ENCODE results near the gene ADGRF1.
"Not testable (repeated sequence)": the region's sequence is repeated elsewhere in the genome, so short reads cannot be mapped to it uniquely, and the experiment has no call there.

Gene ADGRF1

DNA sequence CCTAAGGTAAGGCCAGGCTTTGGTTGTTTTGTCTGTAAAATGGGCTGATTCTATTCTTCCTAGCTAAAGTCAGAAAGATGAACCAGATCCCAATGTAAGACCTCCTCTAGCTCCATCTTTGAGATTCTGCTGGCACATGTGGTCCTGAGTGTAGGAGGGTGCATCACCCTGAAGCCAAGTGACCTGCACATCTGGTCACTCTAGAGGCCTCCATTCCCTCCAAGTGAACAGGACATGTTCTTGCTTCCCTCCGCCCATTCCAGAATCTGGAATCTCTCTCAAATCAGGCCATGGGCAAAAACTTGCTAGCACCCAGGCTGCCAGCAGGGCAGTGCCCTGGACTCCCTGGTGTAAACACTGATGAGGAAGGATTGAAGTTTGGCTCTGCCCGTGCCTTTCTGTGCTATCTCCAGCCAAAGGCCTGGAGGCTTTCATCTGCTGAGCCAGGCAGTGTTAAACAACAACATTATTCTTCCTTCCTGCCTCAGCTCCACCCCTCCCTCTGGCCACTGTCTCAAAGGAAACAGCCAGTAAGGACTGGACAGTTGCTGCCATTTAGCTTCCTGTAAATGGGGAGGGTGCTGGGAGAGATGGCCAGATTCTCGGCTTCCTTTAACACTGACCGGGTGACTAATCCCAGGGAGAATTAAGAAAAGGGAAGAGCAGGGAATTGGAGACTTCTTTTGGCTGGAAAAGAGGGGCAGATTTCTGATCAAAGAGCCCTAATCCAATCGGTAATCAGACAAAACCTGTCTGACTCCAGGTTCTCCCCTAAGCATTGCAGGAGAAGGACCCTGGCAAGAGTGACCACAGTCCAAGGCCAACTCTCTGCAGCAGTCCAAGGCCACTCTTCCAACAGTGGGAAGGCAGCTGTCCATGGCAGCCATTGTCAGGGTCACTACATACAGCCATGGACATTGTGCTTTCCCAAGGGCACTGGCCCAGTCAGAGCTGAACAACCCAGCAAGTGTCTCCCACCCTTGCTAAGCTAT lies 19.5 kb upstream of the ADGRF1 start:
- DNase-seq (ENCODE audit: low spot score): no peak

DNA sequence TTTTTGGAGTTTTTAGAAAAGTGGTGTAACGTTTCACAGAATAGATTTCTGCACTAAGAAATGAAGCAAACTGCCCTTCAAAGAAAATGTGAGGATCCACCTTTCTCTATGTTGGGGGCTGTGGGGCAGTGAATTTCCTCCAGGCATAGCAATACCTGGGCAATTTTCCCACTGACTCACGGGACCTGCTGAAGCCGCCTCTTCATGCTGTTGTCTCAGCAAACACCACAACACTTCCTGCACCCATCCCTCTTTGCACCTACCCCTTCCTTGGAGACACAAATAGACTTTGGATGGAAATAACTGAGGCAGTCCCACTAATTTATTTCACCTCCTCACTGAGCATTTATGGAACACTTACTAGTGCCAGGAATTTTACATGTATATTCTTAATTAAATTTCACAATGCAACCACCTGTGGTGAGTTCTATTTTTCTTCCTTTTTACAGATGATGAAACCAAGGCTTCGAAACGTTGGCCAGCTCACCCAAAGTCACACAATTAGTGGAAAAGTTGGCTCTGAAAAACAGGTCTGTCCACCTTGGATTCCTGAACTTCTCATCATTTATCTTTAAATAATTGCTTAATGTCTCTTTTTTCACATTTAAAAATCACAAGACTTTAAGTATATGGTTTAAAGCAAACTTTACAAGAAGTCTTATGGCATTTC lies 17.2 kb upstream of the ADGRF1 start:
- no peak for DNase-seq (ENCODE audit: low spot score)

DNA sequence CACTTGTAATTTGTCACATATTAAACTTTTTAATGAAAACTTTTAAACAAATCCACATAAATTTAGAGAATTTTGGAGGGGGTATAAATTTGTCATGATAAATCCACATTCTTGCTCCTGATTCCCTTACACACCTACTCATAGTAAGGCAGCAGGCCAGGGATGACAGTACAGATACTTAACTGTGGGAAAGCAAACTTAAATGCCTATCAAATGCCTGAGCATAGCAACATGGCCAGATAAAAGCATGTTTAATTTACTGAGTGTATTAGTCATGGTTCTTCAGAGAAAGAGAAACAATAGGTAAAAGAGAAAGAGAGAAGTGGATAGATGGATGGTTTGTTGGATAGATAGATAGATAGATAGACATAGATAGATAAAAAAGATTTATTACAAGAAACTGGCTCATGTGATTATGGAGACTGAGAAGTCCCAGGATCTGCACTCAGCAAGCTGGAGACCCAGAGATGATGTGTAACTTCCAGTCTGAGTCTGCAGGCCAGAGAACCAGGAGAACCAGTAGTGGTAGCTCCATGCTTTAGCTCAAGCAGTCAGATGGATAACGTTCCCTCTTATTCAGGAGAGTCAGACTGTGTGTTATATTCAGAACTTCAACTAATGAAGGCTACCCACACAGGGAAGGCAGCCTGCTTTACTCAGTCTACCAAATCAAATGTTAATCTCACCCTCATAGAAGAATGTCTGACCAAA lies 15.9 kb upstream of the ADGRF1 start:
- DNase-seq (ENCODE audit: low spot score): no peak

DNA sequence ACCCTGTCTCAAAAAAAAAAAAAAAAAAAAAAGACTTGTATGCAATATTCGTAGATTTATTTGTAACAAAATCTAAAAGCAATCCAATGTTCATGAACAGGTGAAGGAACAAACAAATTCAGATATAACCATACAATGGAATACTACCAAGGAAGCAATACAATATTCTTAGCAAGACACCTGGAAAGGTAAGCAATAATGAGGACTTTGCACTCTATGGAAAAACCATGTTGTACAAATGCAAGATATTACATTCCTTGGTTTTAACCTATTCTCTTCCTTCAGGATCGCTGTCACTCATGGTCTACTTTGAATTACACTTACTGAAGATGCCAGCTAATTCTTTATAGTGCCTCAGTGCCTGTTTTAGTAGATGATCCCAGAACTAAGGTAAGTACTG lies 14.7 kb upstream of the ADGRF1 start:
- DNase-seq (ENCODE audit: low spot score): no peak

DNA sequence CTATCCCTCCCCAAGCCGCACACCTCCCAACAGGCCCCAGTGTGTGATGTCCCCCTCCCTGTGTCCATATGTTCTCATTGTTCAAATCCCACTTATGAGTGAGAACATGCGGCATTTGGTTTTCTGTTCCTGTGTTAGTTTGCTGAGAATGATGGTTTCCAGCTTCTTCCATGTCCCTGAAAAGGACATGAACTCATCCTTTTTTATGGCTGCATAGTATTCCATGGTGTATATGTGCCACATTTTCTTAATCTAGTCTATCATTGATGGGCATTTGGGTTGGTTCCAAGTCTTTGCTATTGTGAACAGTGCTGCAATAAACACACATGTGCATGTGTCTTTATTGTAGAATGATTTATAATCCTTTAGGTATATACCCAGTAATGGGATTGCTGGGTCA lies 12.2 kb upstream of the ADGRF1 start:
- DNase-seq (ENCODE audit: low spot score): not testable (repeated sequence)

- no peak for DNase-seq (ENCODE audit: low spot score)
These were observed 6.5 kb upstream of the ADGRF1 start for GRCh38 chr6:47048638-47049037.

DNA sequence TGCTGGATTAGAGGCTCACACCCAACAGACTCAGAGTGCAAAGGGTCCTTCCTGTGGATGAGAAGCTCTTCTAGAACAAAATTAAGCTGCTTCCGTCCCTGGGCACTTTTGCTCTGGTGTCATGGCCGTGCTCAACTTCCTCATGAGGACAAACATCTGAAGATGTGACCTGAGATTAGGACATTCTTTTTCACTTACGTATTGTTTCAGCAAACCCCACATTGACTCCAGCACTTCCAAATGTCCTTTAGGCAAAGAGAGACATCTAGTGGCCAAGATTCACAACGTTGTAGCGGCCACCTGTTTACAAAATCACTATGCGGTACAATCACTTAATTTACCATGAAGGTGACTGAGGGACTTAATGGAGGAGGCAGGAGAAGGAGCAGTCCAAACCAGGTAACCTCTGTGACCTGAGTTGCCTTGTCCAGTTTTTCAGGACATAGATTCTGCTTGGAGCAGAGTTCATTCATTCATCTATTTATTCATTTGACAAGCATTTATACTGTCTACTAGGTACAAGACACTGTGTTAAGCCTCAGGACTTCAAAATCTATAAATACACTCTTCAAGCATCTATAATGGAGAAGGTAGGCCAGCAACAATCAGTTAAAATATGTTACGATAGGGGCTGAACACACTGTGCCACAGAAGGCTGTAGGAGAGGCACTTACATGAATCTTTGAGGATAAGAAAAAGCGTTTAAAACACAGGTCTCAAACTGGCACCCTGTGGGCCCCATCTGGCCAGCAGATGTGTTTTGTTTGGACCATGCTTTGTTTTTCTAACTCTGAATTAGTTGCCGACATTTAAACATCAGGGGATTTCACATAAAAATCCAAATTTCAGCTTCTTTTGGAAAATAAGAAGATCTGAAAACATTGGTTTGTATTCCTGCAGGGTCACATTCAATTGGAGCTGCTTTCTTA lies 5.6 kb upstream of the ADGRF1 start:
- DNase-seq (ENCODE audit: low spot score): peak; percentile 13

- DNase-seq (ENCODE audit: low spot score): no peak
These were observed 5.0 kb upstream of the ADGRF1 start for GRCh38 chr6:47047097-47047478.

- no peak for DNase-seq (ENCODE audit: low spot score)
These were observed 2.3 kb upstream of the ADGRF1 start for GRCh38 chr6:47044397-47044796.

GRCh38 chr6:47043286-47043685 lies 1.2 kb upstream of the ADGRF1 start:
- DNase-seq (ENCODE audit: low spot score): no peak

- DNase-seq (ENCODE audit: low spot score): no peak
These were observed 391 bp downstream of the ADGRF1 start for GRCh38 chr6:47041741-47042140.

GRCh38 chr6:47034926-47035325 lies 7.2 kb downstream of the ADGRF1 start:
- no peak for DNase-seq (ENCODE audit: low spot score)

- DNase-seq (ENCODE audit: low spot score): no peak
These were observed 7.7 kb downstream of the ADGRF1 start for GRCh38 chr6:47034421-47034820.

DNA sequence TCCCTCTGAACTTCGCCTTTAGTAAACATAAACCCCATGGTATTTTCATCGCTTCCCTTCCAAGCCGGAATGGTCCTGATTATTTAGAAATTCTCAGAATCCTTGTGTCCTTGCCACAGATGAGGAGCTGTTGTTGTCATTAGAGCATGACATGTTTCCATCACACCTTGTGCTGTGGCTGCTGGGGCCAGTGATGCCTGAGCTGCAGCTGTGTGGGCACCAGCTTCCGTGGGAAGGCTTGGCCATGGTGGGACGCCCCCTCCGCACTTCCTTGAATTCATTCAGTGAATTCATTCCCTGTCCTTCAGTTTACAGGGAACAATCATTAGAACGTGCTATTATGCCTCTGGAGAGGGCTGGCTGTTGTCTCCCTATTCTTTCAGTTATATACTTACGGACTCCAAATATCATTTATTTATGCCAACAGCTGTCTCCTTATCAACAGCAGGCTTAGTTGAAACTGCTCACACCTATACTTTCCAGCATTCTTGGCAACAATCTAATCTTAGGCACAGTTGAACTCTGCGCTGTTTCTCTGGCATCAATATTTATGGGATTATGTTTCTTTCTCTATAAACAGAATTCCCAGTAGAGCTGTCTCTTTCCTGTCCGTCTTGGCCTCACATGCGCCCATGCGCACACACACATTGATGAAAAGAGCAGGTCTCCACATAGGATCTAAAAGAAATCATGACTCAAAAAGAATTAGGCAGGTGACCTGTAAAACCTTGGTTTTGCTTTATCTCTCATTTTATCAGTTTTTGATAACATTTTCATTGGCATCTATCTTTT lies 9.0 kb downstream of the ADGRF1 start:
- DNase-seq (ENCODE audit: low spot score): no peak

- no peak for DNase-seq (ENCODE audit: low spot score)
These were observed 10.5 kb downstream of the ADGRF1 start for GRCh38 chr6:47031656-47032055.

- no peak for DNase-seq (ENCODE audit: low spot score)
These were observed 12.1 kb downstream of the ADGRF1 start for GRCh38 chr6:47029865-47030561.

DNA sequence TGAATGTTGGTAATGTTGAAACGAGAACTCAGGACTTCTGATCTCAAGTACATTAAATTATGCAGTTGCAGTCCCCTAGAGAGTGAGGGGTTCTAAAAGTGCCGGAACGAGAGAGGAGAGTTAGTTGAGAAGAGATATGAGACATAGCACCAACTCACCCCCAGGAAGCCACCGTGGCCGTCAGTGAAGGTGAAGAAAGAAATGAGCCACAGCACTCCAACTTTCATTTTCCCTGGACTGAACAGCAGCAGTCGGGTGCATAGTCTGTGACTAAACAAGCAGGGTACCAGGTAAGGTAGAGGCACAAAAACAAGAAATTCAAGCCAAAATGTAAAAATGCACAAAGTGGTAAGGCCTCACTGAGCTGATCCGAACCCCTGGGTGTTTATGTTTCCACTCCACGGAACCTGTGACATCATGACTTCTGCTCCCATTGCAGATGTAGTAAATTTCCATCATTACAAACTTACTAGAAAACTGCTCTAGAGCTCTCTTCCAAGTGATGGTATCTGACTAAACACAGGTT lies 13.2 kb downstream of the ADGRF1 start:
- no peak for DNase-seq (ENCODE audit: low spot score)

DNA sequence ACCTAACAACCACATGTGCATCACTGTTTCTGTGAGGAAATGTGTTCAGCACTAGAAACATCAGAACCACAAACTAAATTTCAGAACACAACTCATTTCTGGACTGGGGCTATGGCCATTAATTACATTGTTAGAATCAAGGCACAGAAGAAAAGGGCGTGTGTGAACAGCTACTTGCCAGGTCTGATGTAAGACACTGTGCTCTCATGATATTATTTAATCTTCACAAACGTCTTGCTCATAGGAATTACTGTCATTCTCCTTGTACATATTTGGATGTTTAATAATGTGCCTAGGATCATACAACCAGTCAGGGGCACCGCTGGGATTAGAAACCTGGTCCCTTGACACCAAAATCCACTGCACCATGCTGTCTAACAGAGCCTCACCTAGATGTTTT lies 14.8 kb downstream of the ADGRF1 start:
- DNase-seq (ENCODE audit: low spot score): no peak

- DNase-seq (ENCODE audit: low spot score): no peak
These were observed 15.5 kb downstream of the ADGRF1 start for GRCh38 chr6:47026679-47027078.

DNA sequence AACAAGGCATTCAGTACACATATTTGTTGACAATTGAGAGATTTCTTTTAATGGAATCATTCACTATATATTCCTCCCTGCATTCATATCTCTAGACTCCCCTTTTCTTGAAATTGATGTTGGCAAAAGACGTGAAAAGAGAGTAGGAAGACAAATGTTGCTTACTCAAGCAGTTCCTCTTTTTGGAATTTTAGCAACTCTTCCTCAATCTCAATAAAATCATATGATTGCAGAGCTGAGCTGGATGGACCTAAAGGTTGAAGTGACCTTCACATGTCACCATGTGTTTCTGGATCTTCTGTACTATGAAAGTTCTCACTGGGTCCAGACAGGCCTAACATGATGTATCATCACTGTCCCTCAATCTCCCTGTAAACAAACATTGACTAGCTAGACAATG lies 18.6 kb downstream of the ADGRF1 start:
- DNase-seq (ENCODE audit: low spot score): no peak

All from CD4-positive, alpha-beta T cell treated with Interleukin-15 for 4 hours (primary cell).